Colon (tissue), 2 donors: ENCODE measurements around the gene LSAMP.

ENCODE experiments used
- FAIRE-seq: peaks from 2 replicates; lab custom pipeline; 2012; peaks lifted over from hg19 to GRCh38; lab: Jason Lieb, UNC
- donor health status: control.
- donor health status: control.

Gene LSAMP

DNA sequence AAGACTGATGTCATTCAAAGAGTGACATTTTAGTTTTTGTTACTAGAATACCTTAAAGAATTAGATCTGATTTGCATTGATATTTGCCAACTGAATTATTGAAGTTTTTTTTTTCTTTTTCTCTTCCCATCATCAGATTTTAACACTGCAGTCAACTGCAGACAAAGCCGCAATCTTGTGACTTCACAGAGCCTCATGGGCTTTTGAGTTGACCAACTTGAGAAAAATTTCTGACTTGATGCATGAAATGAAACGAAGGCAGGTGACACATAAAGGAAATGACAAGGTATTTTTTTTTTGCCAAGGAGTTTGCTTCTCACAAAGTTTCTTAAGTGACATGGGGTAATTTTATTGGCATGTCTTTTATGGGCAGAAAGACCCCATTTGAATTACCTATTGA is 438.3 kb downstream of the LSAMP start:
- no peak for FAIRE-seq

DNA sequence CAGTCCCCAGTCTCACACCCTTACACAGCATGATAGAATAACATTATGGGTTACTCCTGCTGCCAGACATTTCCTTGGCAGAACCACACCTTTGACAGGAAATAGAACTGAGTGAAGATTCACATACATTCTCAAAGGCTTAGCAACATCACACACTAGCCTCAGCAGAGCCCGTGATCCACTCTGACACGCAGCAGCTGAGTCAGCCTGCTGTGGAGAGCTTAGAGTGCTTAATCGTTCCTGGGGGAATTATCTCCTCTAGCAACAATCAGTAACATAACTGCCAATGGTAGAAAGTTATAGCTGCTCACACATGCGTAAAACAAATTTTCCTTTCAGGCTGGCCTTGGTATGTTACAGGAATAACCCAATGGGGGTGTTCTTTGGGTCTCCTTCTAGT is 439.9 kb downstream of the LSAMP start:
- FAIRE-seq: no peak

DNA sequence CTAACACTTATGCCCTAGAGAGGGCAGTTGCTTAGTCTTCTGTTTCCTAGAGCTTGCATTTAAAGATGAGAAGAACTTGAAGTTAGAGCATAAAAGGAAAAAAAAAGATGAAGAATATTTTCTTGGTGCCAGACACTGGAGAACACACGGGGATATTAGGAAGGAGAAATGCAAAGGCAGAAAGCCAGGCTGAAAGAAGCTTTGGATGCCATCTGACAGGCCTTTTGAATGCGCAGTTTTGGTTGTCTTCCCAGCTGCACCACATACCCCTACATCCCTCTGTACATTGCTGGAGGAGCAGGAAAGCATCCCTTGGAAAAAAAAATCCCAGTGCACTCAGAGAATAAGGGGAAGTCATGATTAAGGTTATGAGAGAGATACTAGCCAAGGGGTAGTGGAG is 443.1 kb downstream of the LSAMP start:
- no peak for FAIRE-seq

DNA sequence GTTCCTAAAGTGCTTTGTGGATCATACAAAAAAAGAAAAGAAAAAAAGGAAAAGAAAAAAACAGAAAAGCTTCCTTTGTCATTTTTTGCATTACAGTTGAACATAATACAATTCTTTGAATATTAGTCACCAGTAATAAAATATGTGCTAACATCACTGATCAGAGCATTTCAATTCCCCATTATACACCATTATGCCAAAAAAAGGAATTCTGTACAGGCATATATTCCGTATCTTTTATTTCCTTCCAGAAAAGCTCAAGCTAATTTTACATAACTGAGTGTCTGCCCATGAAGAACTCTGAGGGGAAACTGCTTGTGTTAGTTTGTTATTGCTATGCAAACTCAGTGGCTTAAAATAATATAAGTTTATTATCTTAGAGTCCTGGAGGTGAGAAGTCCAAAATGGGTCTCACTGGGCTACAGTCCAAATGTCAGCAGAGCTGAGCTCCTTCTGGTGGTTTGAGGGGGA is 444.1 kb downstream of the LSAMP start:
- no peak for FAIRE-seq

DNA sequence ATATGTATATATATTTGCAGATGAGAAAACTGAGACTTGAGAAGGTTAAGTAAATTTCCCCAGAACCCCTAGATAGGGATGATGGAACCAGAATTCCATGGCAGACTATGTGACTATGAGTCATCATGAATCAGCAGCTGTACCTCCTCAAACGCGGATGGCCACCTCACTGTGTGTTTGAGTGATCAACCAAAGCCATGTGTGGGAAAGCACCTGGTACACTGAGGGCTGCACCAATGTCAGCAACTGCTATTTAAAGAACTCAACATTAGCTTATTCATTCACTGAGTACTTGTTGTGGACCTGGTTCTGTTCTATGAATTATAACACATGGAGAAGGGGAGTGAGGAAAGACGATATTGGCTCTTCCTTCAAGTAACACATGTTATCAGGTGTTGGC is 445.0 kb downstream of the LSAMP start:
- FAIRE-seq: no peak

DNA sequence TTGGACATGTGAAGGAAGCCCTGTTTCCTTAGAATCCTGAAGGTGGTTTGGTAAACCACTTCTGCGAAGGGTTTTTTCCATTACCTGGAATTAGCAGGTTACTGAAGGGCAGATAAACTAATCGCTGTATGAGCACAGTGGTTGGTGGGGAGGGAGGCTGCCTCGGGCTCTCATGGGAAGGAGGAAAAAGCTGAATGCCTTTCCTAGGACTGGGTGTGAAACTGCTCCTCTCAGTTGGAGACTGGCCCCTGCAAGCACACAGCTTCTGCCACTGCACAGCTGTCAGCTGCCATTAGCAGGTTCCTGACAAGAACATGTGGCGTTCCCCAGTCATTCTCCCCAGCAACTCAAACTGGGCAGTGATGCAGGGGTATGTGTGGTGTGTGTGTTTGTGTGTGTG is 445.7 kb downstream of the LSAMP start:
- no peak for FAIRE-seq

DNA sequence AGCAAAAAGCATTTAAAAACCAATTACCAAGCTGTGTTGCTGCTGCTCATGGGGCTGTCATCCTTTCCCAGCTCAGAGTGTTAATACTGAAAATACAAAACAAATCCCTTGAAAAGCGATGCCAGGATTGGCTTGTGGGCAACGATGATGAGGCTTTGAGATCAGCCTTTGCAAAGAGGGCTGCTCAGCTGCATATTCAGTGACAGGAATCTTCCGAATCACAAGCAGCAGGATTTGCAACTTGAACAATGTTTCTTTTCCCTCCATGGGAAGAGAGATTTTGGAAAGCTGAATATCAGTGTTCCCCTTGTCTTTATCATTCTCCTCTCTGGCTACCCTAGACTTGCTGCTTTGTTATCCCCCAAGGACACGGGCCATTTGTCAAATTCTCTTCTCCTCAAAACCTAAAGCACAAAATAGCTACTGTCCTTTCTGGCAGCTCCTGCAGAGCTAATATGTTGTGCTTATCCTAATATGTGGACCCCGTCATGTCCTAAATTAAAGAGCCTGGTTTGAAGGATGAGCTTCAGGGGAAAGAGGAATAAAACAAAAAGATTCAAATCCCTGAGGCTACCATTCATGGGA is 446.2 kb downstream of the LSAMP start:
- no peak for FAIRE-seq

DNA sequence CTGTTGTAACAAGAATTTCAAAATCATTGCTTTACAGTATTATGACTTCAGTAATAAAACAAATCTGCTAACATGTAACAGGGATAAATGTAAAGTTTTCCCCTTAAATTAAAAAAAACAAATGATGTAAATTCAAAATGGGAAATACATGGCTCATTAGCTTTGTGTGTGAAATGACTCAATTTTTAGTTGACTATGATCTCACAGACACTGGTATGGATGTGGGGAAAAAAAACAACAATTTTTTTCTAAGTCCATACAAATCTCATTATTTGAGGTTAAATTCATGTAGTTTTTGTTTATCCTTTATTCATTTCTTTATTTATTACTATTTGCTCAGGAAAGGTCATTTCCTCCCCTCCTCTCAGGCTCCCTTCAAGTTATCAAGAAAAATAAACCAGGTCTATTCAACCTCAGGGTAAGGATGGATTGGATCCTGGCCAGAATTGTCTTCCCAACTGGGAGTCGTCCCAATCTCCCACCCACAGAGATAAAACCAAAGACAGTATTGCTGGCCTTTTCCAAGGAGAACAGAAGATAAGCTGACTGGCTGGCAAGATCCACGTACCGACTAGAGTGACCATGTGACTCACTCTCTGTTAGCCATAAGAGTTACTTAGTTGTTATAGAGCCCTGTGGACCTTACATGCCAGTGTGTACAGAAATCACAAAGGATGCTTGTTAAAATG is 448.7 kb downstream of the LSAMP start:
- no peak for FAIRE-seq

DNA sequence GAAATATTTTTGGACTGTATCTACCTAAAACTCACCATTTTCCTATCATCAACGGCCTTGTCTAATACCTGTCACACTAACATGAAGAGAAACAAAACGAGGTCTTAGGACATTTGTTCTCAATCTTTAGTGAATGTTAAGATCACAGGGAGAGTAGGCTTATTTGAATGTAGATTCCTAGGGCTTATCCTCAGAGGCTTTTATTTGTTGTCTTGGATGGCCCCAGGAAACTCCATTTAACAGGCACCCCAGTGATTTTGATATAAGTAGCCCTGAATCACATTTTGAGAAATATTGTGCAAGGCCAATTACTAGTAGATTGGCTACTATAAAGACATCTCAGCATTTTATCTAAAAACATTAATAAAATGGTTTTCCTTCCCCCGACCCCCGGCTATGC is 454.6 kb downstream of the LSAMP start:
- no peak for FAIRE-seq

DNA sequence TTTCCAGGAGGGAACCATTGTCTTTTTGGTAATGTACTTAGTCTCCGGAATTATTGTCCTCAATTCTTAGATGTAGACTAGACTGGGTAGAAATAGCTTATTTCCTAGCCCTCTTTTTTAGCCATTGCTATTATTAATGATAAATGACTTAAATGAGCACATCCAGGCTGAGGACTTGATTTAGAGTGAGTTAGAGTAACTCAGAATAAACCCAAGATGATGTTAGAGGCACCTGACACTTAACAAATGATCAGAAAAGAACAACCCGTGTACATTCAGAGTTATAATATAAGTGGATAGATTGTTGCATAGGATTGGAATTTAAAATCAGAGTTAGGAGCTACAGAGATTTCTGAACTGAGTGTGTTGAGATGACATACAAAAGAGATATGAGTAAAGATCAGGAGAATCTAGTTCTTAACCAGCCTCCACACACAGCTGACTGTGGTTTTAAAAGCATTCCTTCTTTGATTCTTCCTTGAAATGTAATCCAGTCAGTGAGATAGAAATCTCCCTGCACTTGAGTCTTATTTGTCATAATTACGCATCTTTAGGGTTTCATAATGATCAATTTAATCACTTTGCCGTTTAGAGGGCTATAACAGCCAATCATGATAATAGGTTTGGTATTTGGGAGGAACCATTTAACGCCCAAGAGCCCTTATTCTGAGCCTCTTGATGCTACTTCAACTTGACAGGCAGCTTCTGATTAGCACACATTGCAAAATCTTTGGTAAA is 455.4 kb downstream of the LSAMP start:
- FAIRE-seq: no peak

DNA sequence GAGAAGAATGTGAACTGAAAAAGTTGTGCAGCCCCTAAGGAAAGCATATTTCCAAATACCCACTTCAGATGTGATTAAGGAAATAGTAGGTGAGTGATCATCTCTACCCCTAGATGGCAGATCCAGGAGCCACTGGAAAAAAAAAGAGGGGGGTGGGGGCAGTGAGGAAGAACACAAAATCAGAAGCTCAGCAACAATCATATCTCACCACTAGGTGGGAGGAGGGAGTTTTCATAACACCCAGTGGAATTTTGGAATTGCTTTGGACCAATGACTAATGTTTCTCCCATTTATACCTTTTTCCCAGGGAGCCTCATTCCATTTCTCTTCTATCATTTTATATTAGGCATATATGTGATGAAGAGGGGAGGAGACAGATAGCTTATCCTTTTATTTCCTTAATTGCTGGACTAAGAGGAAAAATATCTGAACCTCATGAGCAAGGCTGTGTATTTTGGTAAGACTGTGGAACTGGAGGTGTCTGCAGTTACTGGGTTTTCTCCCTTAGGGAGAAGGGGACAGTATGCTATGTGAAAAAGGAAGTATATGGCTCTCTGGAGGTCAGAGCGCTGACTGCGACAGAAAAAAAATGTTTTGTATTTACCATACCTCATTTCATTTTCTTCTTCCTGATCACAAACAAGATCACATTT is 458.6 kb downstream of the LSAMP start:
- no peak for FAIRE-seq

DNA sequence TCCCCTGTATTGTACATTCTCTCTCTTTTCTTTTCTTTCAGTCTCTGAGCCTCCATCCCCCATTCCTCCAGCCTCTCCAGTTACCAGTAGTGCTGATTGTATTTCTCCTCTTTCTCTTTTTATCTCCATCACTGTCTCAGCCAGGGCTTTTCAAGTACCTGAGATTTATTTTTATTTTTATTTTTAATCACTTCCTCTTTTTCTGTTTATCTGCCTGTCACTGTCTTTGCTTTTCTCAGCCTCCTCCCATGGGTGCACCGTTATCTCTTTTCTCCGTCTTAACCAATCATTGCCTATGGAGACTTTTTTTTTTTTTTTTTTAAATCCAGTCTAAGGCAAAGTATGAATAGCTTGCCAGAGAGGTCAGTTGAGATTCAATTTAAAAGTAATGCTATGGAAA is 462.7 kb downstream of the LSAMP start:
- no peak for FAIRE-seq

DNA sequence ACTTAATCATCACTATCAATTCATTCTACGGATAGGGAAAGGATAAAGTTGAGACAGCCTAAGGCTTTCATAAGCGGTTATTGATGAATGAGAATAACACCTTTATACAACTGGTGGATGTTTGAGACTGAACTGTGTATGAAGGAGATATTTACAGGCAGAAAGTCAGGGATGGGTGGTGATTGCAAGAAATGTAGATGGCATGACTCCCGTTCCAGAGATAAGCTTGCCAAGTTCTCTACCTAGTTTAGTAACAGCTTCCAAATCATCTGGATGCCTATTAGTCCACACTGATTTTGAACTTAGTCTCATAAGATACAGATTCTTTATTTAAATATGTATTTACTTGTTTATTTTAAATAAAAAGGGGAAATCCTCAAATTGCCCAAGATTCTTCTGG is 463.2 kb downstream of the LSAMP start:
- no peak for FAIRE-seq

DNA sequence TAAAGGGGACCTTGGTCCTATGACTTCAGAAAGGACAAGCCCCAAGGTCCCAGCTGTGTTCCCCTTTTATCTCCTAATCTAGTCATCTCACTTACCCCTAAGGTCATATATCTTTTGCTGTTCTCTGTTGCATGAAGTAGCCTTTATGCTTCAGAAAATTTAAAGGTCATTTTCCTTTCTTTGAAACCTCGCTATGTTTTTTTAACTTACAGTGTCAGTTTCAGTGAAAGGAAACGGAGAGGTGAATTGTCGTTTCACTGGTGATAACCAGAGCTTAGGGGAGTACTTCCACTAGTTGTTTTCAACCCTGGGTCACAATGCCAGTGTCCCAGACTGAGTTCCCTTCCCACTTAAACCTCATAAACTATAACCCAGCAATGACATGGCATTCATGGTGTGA is 464.6 kb downstream of the LSAMP start:
- no peak for FAIRE-seq

DNA sequence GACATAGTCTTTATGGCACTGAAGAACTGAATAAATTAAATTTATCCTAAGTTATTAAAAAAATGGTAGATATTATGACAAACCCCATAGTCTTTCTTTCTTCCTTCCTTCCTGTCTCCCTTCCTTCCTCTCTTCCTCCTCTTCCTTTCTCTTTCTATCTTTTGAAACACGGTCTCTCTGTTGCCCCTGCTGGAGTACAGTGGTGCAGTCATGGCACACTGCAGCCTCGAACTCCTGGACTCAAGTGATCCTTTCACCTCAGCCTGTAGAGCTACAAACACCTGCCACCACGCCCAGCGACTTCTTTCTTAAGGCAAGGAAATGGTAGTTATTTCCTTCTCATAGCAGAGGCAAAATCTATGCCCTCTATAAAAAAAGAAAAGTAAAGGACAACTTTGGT is 467.4 kb downstream of the LSAMP start:
- no peak for FAIRE-seq

DNA sequence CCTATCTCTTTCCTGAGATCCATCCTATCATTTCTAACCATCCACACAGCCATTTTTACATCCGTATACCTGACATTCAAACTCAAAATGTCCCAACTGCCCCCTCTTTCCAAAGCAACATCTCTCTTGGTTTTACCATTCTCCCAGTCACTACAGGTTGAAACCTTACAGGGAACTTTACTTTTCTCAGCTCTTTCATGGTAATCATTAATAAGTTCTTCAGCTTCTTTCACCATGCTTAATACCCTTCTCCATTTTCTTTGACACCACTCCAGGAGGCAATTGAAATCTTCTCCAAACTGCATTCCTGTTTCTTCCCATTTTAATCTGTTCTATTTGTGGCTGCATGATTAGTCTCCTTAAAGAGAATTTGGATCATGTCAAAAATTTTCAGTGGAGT is 469.5 kb downstream of the LSAMP start:
- no peak for FAIRE-seq

DNA sequence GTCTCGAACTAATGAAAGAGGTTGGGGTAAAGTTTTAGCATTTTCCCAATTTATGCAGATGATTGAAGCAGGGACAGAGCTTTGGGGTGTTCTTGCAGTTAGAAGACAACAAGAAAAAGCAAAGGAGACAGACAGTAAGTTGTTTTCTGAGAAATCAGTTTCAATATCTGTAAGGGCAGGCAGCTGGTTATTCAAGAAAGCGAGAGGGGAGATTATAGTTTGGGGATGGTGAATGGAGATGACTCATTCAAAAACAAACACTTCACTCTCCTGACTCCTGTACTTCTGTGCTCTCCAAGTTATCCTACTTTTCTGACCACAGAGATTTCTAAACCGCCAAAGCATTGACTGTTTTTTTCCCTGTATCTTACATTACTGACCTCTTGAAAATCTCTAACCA is 469.9 kb downstream of the LSAMP start:
- no peak for FAIRE-seq

DNA sequence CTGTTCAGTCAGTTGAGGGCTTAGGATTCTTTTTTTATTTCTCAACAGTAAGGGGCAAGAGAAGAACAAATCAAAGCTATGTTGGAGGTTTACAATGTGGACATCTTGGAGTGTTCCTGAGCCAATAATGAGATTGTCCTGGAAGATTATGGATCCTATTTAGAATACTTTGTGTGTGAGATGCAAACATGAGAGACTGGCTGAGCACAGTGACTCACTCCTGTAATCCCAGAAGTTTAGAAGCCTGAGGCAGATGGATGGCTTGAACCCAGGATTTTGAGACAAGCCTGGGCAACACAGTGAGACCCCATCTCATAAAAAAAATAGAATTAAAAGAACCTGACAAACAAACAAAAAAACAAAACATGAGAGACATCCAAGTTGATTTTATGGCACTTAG is 470.3 kb downstream of the LSAMP start:
- no peak for FAIRE-seq

DNA sequence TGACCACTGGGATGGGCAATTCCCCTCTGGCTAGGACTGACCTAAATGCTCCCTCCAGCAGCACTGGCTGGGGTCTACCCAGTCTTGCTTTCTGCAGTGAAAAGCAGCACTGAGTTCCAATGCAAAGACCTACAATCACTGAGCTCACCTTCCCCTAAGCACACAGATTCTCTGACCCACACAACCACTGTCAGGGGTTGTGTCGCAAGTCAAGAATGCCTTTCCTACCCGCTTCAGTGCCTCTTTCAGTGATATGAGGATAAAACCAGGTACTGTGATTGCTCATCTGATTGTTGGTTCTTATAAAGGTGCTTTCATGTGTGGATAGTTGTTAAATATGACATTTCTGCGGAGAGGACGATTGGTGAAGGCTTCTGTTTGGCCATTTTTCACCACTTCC is 476.4 kb downstream of the LSAMP start:
- no peak for FAIRE-seq

DNA sequence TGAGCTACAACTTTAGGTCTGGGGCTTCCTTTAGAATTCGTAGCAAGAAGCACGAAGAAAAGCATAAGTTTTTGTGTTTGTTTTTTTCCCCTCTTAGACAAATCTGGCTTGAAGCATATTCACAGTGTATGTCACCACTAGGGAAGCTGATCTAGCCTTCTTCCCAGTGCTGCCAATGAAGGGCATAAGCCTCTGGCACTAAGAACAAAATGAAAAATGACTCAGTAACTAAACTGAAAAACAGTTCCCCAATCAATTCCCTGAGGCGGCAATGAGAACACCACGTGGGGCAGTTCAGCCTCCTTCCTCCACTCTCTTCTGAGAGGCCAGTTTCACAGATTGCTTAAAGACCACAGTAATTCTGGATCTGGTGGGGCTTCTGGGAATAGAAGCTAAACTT is 483.9 kb downstream of the LSAMP start:
- no peak for FAIRE-seq

DNA sequence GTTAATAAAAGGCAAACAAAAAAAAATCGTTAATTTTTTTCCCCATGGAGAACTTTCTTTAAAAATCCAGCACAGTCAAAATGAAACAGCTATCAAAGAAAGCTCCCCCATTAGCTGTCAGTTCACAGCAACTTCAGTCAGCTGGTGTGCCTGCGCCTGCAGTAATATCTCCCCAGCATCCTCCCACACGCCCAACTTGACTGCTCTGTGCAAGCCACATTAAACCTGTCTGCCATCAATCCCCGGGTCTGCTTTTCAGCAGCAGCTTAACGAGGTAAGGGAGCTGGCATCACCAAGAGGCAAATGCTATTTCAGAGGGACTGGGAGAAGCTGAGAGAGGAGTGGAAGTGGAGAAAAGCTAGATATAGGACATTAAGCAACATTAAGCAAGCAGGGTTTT is 484.5 kb downstream of the LSAMP start:
- no peak for FAIRE-seq

DNA sequence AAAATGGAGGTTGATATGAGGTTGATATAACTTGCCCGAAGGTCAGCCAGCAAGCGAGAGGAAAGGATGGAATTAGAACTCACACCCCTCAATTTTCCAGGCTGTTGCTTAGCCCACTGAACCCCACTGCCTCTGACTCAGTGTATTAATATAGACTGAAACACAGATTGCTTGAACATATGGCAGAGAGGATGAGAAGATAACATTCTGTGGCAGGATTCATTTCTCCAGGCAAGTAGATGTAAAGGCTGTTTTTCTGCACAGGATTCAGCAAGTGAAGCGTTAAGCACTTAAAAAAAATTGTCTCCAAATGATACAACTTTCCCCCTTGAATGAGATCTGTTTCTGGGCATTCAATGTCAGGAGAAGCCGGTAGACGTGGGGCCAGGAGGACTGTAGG is 486.8 kb downstream of the LSAMP start:
- no peak for FAIRE-seq

DNA sequence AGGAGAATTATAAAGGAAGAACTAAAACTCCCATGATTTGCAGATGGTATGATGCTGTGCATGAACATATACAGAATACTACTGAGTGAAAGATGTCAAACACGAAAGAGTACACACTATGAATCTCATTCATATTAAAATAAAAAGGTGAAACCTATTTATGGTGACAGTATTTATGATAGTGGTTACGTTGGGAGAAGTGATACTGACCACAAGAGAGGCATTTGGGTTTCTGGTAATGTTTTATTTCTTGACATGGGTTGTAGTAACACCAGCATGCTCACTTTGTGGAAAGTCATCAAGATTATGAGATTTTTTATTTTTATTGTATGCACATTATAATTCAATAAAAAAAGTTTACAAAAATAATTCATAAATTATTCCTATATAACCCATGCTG is 498.0 kb downstream of the LSAMP start:
- no peak for FAIRE-seq
